ENCODE data around the gene ATP4B.

DNA sequence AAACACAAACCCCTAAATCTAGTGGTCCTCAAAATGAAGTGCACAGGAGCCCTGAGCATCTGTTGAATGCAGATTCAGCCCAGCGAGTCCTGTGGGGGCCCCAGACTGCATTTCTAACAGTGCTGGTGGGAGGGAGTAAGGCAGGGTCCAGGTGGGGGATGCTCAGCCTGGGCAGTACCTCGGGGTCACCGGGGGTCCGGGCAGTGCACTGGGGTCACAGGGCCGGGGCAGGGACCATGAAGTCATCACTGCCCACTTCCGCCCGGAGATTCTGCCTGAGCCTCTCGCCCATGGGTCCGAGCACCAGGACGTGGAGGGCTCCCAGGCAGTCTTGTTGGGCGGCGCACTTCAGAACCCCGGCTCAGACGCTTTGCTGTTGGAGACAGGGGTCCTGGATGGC is 838 bp upstream of the ATP4B start:
- TF ChIP-seq, protein P1, sequence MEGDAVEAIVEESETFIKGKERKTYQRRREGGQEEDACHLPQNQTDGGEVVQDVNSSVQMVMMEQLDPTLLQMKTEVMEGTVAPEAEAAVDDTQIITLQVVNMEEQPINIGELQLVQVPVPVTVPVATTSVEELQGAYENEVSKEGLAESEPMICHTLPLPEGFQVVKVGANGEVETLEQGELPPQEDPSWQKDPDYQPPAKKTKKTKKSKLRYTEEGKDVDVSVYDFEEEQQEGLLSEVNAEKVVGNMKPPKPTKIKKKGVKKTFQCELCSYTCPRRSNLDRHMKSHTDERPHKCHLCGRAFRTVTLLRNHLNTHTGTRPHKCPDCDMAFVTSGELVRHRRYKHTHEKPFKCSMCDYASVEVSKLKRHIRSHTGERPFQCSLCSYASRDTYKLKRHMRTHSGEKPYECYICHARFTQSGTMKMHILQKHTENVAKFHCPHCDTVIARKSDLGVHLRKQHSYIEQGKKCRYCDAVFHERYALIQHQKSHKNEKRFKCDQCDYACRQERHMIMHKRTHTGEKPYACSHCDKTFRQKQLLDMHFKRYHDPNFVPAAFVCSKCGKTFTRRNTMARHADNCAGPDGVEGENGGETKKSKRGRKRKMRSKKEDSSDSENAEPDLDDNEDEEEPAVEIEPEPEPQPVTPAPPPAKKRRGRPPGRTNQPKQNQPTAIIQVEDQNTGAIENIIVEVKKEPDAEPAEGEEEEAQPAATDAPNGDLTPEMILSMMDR (IDR thresholded peaks at IDR 0.05) = no peak
- TF ChIP-seq POLR2A (IDR thresholded peaks at IDR 0.05) = no peak
